Amygdala (tissue), 56 donors: Measurements from ENCODE around the gene WASF2.

Experiments
- DNase-seq, 56 donors: peaks; one replicate each; lab custom pipeline; 2025; lab: John Stamatoyannopoulos, UW

Gene WASF2

GRCh38 chr1:27522432-27523336, 32.7 kb upstream of the WASF2 start:
- peak in 38 of 56 donors; percentile 13 to 79 (median 47) for DNase-seq

GRCh38 chr1:27521861-27522431, 32.0 kb upstream of the WASF2 start:
- peak in 5 of 56 donors; percentile 52 to 66 (median 58) for DNase-seq

GRCh38 chr1:27521336-27521831, 31.4 kb upstream of the WASF2 start:
- peak in 39 of 56 donors; percentile 22 to 74 (median 43) for DNase-seq

GRCh38 chr1:27520651-27521050, 30.7 kb upstream of the WASF2 start:
- peak in 33 of 56 donors; percentile 10 to 73 (median 44) for DNase-seq

GRCh38 chr1:27519331-27520258, 29.6 kb upstream of the WASF2 start:
- peak in 45 of 56 donors; percentile 39 to 83 (median 66) for DNase-seq

GRCh38 chr1:27518808-27519207, 28.8 kb upstream of the WASF2 start:
- no peak for DNase-seq

GRCh38 chr1:27517907-27518718, 28.1 kb upstream of the WASF2 start:
- DNase-seq, result no peak

GRCh38 chr1:27517301-27517700, 27.3 kb upstream of the WASF2 start:
- DNase-seq, result no peak

GRCh38 chr1:27515626-27516025, 25.7 kb upstream of the WASF2 start:
- DNase-seq, result no peak

- peak in 6 of 56 donors; percentile 7 to 36 (median 14) for DNase-seq
These were observed 24.0 kb upstream of the WASF2 start for GRCh38 chr1:27513958-27514357.

GRCh38 chr1:27513528-27513927, 23.6 kb upstream of the WASF2 start:
- no peak for DNase-seq

GRCh38 chr1:27509127-27510080, 19.4 kb upstream of the WASF2 start:
- no peak for DNase-seq

- no peak for DNase-seq
These were observed 18.1 kb upstream of the WASF2 start for GRCh38 chr1:27507960-27508665.

- no peak for DNase-seq
These were observed 16.7 kb upstream of the WASF2 start for GRCh38 chr1:27506703-27507102.

GRCh38 chr1:27505420-27505680, 15.4 kb upstream of the WASF2 start:
- DNase-seq, result no peak

GRCh38 chr1:27504588-27505419, 14.8 kb upstream of the WASF2 start:
- peak in 53 of 56 donors; percentile 55 to 96 (median 78) for DNase-seq
